HepG2 (cell line): ENCODE results near the gene PRR19.

Source experiments
- CCDC6 ChIP-seq: sonication (generic); formaldehyde crosslinking; IDR thresholded peaks from 2 replicates; pipeline ENCODE4 v1.8.1; 2022; ENCODE audit warnings: mild to moderate bottlenecking, missing genetic modification reagents, moderate library complexity
- DPF2 ChIP-seq: sonication (generic); formaldehyde crosslinking; IDR thresholded peaks from 2 replicates; pipeline ENCODE4 v1.4.0; 2020; ENCODE audit warnings: mild to moderate bottlenecking, low read depth, missing genetic modification reagents, borderline replicate concordance
- EP300 ChIP-seq, 3 experiments: sonication (generic) in 1 of 3; formaldehyde crosslinking in 1 of 3; IDR thresholded peaks; 2 replicates each; pipeline versions ENCODE4 v1.5.1 to v1.6.1; 2011 to 2020; ENCODE audit warnings: low read depth in 2 of 3, low read length in 2 of 3, borderline replicate concordance in 1 of 3, improper control_type of control experiment in 1 of 3, mild to moderate bottlenecking in 1 of 3, missing genetic modification reagents in 1 of 3, moderate library complexity in 1 of 3
- EZH2 ChIP-seq: conservative IDR thresholded peaks from 2 replicates; pipeline ENCODE4 v1.6.1; 2012; ENCODE audit warnings: mild to moderate bottlenecking, low read depth, low read length, moderate library complexity
- HINFP ChIP-seq: sonication (generic); formaldehyde crosslinking; IDR thresholded peaks from 2 replicates; pipeline ENCODE4 v1.4.0; 2020; ENCODE audit warnings: low read depth, mild to moderate bottlenecking, missing genetic modification reagents
- TFDP2 ChIP-seq: sonication (generic); formaldehyde crosslinking; IDR thresholded peaks from 2 replicates; pipeline ENCODE4 v1.4.0; 2020; ENCODE audit warnings: missing genetic modification reagents
- TRAFD1 ChIP-seq: sonication (generic); formaldehyde crosslinking; IDR thresholded peaks from 2 replicates; pipeline ENCODE4 v1.5.1; 2020; ENCODE audit warnings: missing genetic modification reagents, mild to moderate bottlenecking, borderline replicate concordance
- ZBTB44 ChIP-seq: sonication (generic); formaldehyde crosslinking; IDR thresholded peaks from 2 replicates; pipeline ENCODE4 v1.4.0; 2020; ENCODE audit warnings: missing genetic modification reagents
- ZNF354B ChIP-seq: sonication (generic); formaldehyde crosslinking; IDR thresholded peaks from 2 replicates; pipeline ENCODE4 v1.8.0; 2022; ENCODE audit warnings: mild to moderate bottlenecking, missing genetic modification reagents
- ZNF740 ChIP-seq: sonication (generic); formaldehyde crosslinking; IDR thresholded peaks from 2 replicates; pipeline ENCODE4 v1.4.0; 2020; ENCODE audit warnings: missing genetic modification reagents

- TF ChIP-seq HINFP (CRISPR knock-in tag) (no peak), ZNF354B (CRISPR knock-in tag) (no peak), ZNF740 (no peak), EP300 (IDR thresholded peaks at IDR 0.05; ENCODE audit: low read depth in 2 of 2, low read length in 2 of 2) (no peak), EP300 (CRISPR knock-in tag; IDR thresholded peaks at IDR 0.05; ENCODE audit: borderline replicate concordance) (no peak), EZH2 (no peak), ZBTB44 (no peak), TFDP2 (CRISPR knock-in tag) (no peak), DPF2 (CRISPR knock-in tag) (no peak), CCDC6 (CRISPR knock-in tag) (no peak), TRAFD1 (CRISPR knock-in tag) (no peak)
Observed at GRCh38 chr19:42333975-42334696, 32.2 kb downstream of the PRR19 start.
